Natural killer cell (primary cell): Measurements from ENCODE around the gene PDE8B. TPM values are rescaled to one million over a fixed set of nuclear protein-coding genes. Genes with fewer than 3 reads are reported as not detected.

Experiments
- ATAC-seq, 3 donors: fragments of 150-1000 bp in 2 of 3; fragments of 200-7000 bp in 1 of 3; cut with Tn5 transposase; 1 replicate in 1 of 3; 2 replicates in 2 of 3; pipeline ENCODE4 v1.10.0; 2021; ENCODE audit warnings: mild to moderate bottlenecking in 2 of 3, moderate library complexity in 2 of 3
- DNase-seq, 2 donors: peaks; one replicate each; pipeline versions ENCODE4 v3.0.0 to v3.0.0-alpha.2; 2013 to 2021; ENCODE audit warnings: mixed read lengths in 1 of 2
- H3K27ac ChIP-seq: one replicate; pipeline ENCODE4 v1.5.1; 2013; ENCODE audit warnings: mild to moderate bottlenecking, low read length
- H3K27me3 ChIP-seq: one replicate; pipeline ENCODE4 v1.6.1; 2013; ENCODE audit warnings: low read length; ENCODE audit not compliant: control insufficient read depth, insufficient read depth
- H3K36me3 ChIP-seq: one replicate; pipeline ENCODE4 v1.6.1; 2013; ENCODE audit warnings: low read length; ENCODE audit not compliant: control insufficient read depth, insufficient read depth
- H3K4me1 ChIP-seq: one replicate; pipeline ENCODE4 v1.6.1; 2013; ENCODE audit warnings: low read length; ENCODE audit not compliant: control insufficient read depth, insufficient read depth
- H3K4me3 ChIP-seq: one replicate; pipeline ENCODE4 v1.5.1; 2013; ENCODE audit warnings: low read length
- H3K9me3 ChIP-seq: one replicate; pipeline ENCODE4 v1.6.1; 2013; ENCODE audit warnings: low read length; ENCODE audit not compliant: control insufficient read depth, insufficient read depth
- H3K27ac Mint-ChIP-seq, 2 donors: one replicate each; pipeline ENCODE4 v1.8.0; 2022; ENCODE audit warnings: mild to moderate bottlenecking in 2 of 2, mixed read lengths in 2 of 2, moderate library complexity in 1 of 2
- H3K27me3 Mint-ChIP-seq, 2 donors: one replicate each; pipeline ENCODE4 v1.8.0; 2022; ENCODE audit warnings: low read depth in 2 of 2, mixed read lengths in 2 of 2
- H3K36me3 Mint-ChIP-seq: one replicate; pipeline ENCODE4 v1.8.0; 2022; ENCODE audit warnings: mixed read lengths
- H3K4me1 Mint-ChIP-seq, 2 donors: one replicate each; pipeline ENCODE4 v1.8.0; 2022; ENCODE audit warnings: mixed read lengths in 2 of 2
- H3K4me3 Mint-ChIP-seq: one replicate; pipeline ENCODE4 v1.8.0; 2022; ENCODE audit warnings: mild to moderate bottlenecking, moderate library complexity, mixed read lengths
- H3K9me3 Mint-ChIP-seq, 2 donors: one replicate each; pipeline ENCODE4 v1.8.0; 2022; ENCODE audit warnings: mixed read lengths in 2 of 2
- WGBS: methylation state at CpG from one replicate; pipeline ENCODE4 v1.1.7; 2013; ENCODE audit warnings: missing lambda C conversion rate; ENCODE audit not compliant: insufficient coverage; 5-methylcytosine and 5-hydroxymethylcytosine counted together
- intact Hi-C: fragments of 100-400 bp; cut with micrococcal nuclease; formaldehyde crosslinking; loops from one replicate; pipeline ENCODE4 v1.14.2; 2022
- total RNA-seq, 4 donors: library from RNA; stranded (reverse); fragments of 120-200 nt in 1 of 4; gene quantifications; one replicate each; pipeline versions ENCODE4 v1.2.3 to v1.2.4, GENCODE V29; 2013 to 2022
- TF ChIP-seq, protein P1 (sequence below): fragments of 200-600 bp; IDR thresholded peaks from one replicate; pipeline ENCODE4 v1.8.0; 2022; ENCODE audit warnings: antibody characterized with exemption

The PDE8B gene
- total RNA-seq, 3 donors from 2014 or later (not counting 1 experiment from before 2014, with no cell fraction given): 0.23 to 0.82 TPM; not detected in 1

DNA sequence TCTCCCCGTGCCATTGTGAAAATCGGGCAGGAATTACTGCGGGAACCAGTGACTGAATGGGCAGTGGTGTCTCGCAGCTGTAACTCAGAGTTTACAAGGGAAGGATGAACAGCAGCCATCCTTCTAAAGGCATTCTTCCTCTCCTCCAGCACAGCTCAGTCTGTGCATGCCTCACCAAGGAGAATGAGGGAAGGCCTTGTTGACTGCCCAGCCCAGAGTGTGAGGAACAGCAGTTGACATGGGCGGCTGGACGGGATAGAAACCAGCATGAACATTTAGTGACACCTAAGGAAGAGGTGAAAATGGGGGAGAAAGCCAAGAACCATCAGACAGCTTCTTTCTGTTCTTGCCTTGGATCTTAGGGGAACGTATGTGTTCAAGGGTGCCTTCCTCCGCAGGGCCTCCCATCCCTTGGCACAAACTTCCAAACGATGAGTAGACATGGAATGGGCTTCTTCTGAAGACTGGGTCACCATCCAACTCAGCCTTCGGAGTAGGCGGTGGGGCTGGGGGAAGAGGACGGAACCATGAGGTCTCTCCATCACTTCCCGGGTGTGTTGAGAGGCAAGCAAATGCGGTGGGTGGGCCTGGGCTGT is 887 bp upstream of the PDE8B start:
- H3K9me3 Mint-ChIP-seq: no peaks in the 10 kb centered on the region
- intact Hi-C loops: no loop called here
- Histone ChIP-seq H3K4me3 (no peak overlapping the region), H3K27me3 (peaks cover 26% of the 10 kb centered on the region), H3K36me3 (no peaks in the 10 kb centered on the region), H3K4me1 (peaks cover 7% of the 10 kb centered on the region), H3K9me3 (no peaks in the 10 kb centered on the region), H3K27ac (no peak overlapping the region)
- ATAC-seq: no peak
- peaks cover 44 to 74% of the 10 kb centered on the region in 2 donors for H3K27me3 Mint-ChIP-seq
- 92% methylated on average over 14 of the region's 14 CpGs for WGBS
- H3K36me3 Mint-ChIP-seq: no peaks in the 10 kb centered on the region
- no peak for DNase-seq
- TF ChIP-seq, protein P1, sequence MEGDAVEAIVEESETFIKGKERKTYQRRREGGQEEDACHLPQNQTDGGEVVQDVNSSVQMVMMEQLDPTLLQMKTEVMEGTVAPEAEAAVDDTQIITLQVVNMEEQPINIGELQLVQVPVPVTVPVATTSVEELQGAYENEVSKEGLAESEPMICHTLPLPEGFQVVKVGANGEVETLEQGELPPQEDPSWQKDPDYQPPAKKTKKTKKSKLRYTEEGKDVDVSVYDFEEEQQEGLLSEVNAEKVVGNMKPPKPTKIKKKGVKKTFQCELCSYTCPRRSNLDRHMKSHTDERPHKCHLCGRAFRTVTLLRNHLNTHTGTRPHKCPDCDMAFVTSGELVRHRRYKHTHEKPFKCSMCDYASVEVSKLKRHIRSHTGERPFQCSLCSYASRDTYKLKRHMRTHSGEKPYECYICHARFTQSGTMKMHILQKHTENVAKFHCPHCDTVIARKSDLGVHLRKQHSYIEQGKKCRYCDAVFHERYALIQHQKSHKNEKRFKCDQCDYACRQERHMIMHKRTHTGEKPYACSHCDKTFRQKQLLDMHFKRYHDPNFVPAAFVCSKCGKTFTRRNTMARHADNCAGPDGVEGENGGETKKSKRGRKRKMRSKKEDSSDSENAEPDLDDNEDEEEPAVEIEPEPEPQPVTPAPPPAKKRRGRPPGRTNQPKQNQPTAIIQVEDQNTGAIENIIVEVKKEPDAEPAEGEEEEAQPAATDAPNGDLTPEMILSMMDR: no peak
- H3K4me1 Mint-ChIP-seq: peaks cover 0 to 14% of the 10 kb centered on the region in 2 donors
- no peak overlapping the region for H3K27ac Mint-ChIP-seq
- peak overlapping the region; percentile 64 for H3K4me3 Mint-ChIP-seq

DNA sequence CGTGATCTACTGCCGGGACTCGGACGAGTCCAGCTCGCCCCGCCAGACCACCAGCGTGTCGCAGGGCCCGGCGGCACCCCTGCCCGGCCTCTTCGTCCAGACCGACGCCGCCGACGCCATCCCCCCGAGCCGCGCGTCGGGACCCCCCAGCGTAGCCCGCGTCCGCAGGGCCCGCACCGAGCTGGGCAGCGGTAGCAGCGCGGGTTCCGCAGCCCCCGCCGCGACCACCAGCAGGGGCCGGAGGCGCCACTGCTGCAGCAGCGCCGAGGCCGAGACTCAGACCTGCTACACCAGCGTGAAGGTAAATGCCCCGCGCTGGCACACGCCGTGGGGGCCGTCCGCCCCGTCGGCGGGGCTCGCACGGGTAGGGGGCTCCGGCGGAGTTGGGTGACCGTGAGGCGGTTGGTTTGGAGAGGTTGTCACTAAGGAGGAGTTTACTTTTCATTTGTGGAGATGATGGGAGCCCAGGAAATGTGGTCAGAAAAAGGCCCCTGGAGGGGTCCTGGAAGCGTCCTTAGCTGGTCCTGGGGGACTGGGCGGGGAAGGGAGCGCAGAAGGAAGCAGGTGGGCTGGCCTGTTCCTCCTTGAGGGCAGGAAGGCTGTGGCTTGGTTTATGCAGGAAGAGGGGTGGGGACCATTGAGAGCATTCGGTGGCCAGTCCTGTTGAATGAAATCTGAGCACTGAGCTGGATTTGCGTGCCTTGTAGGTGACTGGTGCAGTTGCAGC is 647 bp downstream of the PDE8B start:
- Histone ChIP-seq H3K4me3 (no peak overlapping the region), H3K4me1 (peaks cover 7% of the 10 kb centered on the region), H3K27ac (no peak overlapping the region), H3K27me3 (peaks cover 26% of the 10 kb centered on the region), H3K9me3 (no peaks in the 10 kb centered on the region), H3K36me3 (no peaks in the 10 kb centered on the region)
- Mint-ChIP-seq H3K27ac (no peak overlapping the region), H3K4me3 (peak overlapping the region; percentile 30), H3K36me3 (no peaks in the 10 kb centered on the region), H3K9me3 (no peaks in the 10 kb centered on the region), H3K27me3 (peaks cover 42 to 80% of the 10 kb centered on the region in 2 donors), H3K4me1 (peaks cover 0 to 14% of the 10 kb centered on the region in 2 donors)
- TF ChIP-seq, protein P1: no peak
- intact Hi-C loops: no loop called here
- WGBS: 2% methylated on average over 61 of the region's 61 CpGs
- ATAC-seq: no peak
- peak in 1 of 2 donors; percentile 18 for DNase-seq

DNA sequence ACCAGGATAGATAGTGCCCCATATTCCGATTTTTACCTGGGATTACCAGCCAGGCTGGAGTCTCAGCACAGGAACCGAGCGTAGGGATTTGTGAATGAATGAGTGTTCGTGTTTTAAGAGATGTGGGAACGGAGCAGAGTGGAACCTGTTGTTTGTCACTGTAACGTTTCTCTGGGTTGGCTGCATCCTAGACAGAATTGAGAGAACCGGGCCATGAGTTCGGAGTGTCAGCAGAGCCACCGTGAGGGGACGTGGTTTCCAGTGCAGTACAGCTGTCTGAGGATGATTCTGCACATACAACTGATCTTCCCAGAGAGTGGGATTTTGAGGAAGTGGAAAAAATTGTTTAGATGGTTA is 1.2 kb downstream of the PDE8B start:
- WGBS: 10% methylated on average over 10 of the region's 10 CpGs
- H3K27me3 ChIP-seq: peaks cover 26% of the 10 kb centered on the region
- H3K36me3 Mint-ChIP-seq: no peaks in the 10 kb centered on the region
- intact Hi-C loops: no loop called here
- no peak overlapping the region for H3K27ac Mint-ChIP-seq
- H3K4me3 Mint-ChIP-seq: peak overlapping the region; percentile 30
- H3K27ac ChIP-seq: no peak overlapping the region
- DNase-seq (peak in 1 of 2 donors; percentile 11), ATAC-seq (no peak)
- H3K36me3 ChIP-seq: no peaks in the 10 kb centered on the region
- H3K4me3 ChIP-seq: no peak overlapping the region
- H3K9me3 ChIP-seq: no peaks in the 10 kb centered on the region
- peaks cover 0 to 14% of the 10 kb centered on the region in 2 donors for H3K4me1 Mint-ChIP-seq
- H3K4me1 ChIP-seq: peaks cover 7% of the 10 kb centered on the region
- TF ChIP-seq, protein P1: no peak
- peaks cover 40 to 79% of the 10 kb centered on the region in 2 donors for H3K27me3 Mint-ChIP-seq
- H3K9me3 Mint-ChIP-seq: no peaks in the 10 kb centered on the region
